Mesendoderm (in vitro differentiated cells): Measurements from ENCODE around the gene CSK.

Experiments used
- DNase-seq: peaks from one replicate; pipeline ENCODE4 v3.0.0; 2013
- H2AK5ac ChIP-seq: 2 replicates; pipeline ENCODE4 v1.6.1; 2013; ENCODE audit warnings: low read length, inconsistent platforms
- H2BK120ac ChIP-seq: 2 replicates; pipeline ENCODE4 v1.6.1; 2013; ENCODE audit warnings: low read depth, mild to moderate bottlenecking, low read length, moderate library complexity, mixed read lengths
- H2BK15ac ChIP-seq: replicated peaks from 2 replicates; pipeline ENCODE4 v1.6.1; 2013; ENCODE audit warnings: low read depth, mild to moderate bottlenecking, moderate library complexity
- H2BK5ac ChIP-seq: 2 replicates; pipeline ENCODE4 v1.6.1; 2013; ENCODE audit warnings: low read length, inconsistent platforms
- H3K18ac ChIP-seq: 2 replicates; pipeline ENCODE4 v1.6.1; 2013; ENCODE audit warnings: mild to moderate bottlenecking, low read length, mixed read lengths
- H3K23ac ChIP-seq: one replicate; pipeline ENCODE4 v1.6.1; 2013; ENCODE audit warnings: low read length
- H3K27ac ChIP-seq: 2 replicates; pipeline ENCODE4 v1.5.1; 2013; ENCODE audit warnings: low read depth, mild to moderate bottlenecking, inconsistent platforms, low read length, moderate library complexity
- H3K27me3 ChIP-seq: 2 replicates; pipeline ENCODE4 v1.6.1; 2013; ENCODE audit warnings: low read length, control low read depth, mild to moderate bottlenecking, inconsistent platforms; ENCODE audit not compliant: insufficient read depth, poor library complexity
- H3K36me3 ChIP-seq: 2 replicates; pipeline ENCODE4 v1.6.1; 2013; ENCODE audit warnings: low read length, inconsistent platforms; ENCODE audit not compliant: control insufficient read depth, insufficient read depth
- H3K4ac ChIP-seq: one replicate; pipeline ENCODE4 v1.6.1; 2013; ENCODE audit warnings: low read depth, mild to moderate bottlenecking, low read length, moderate library complexity
- H3K4me1 ChIP-seq: 2 replicates; pipeline ENCODE4 v1.6.1; 2013; ENCODE audit warnings: low read depth, low read length, inconsistent platforms; ENCODE audit not compliant: control insufficient read depth
- H3K4me2 ChIP-seq: 2 replicates; pipeline ENCODE4 v1.6.1; 2013; ENCODE audit warnings: low read length
- H3K4me3 ChIP-seq: 2 replicates; pipeline ENCODE4 v1.5.1; 2013; ENCODE audit warnings: mild to moderate bottlenecking, low read length
- H3K56ac ChIP-seq: one replicate; pipeline ENCODE4 v1.6.1; 2013; ENCODE audit warnings: low read length
- H3K79me1 ChIP-seq: 2 replicates; pipeline ENCODE4 v1.6.1; 2013; ENCODE audit warnings: low read length, inconsistent platforms
- H3K79me2 ChIP-seq: 2 replicates; pipeline ENCODE4 v1.6.1; 2013; ENCODE audit warnings: mild to moderate bottlenecking, low read length; ENCODE audit not compliant: control insufficient read depth, insufficient read depth
- H3K9ac ChIP-seq: 2 replicates; pipeline ENCODE4 v1.6.1; 2013; ENCODE audit warnings: low read length, inconsistent platforms
- H4K5ac ChIP-seq: one replicate; pipeline ENCODE4 v1.6.1; 2013; ENCODE audit warnings: low read length
- H4K8ac ChIP-seq: one replicate; pipeline ENCODE4 v1.6.1; 2013; ENCODE audit warnings: low read depth, mild to moderate bottlenecking, control low read depth, low read length, moderate library complexity
- WGBS: extraction: QIAGEN DNeasy Blood & Tissue Kit; methylation state at CpG from one replicate; pipeline ENCODE4 v1.1.7; 2013; ENCODE audit warnings: low lambda C conversion rate, missing lambda C conversion rate; ENCODE audit not compliant: insufficient coverage; ENCODE audit errors: extremely low coverage; 5-methylcytosine and 5-hydroxymethylcytosine counted together

CSK gene

DNA sequence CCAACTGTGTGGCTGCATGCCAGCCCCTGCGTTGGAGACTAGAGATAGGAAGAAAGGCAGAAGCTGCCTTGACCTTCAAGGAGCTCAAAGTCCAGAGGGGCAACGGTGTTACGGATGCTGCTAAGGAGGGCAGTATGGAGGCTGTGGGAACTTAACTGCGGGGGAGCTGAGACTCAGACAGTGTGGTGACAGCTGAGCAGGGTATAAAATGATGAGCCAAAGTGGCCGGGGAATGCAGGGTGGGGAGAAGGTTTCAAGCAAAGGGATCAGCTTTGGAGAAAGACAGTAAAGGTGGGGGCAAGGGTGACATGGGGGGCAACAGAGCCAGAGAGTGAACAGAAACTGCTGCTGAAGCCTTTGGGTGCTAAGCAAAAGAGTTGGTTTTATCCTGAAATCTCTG, 39.5 kb upstream of the CSK start:
- no peak overlapping the region for H3K4me3 ChIP-seq
- no peak overlapping the region for H3K4me2 ChIP-seq
- H3K18ac ChIP-seq: no peak overlapping the region
- no peaks in the 10 kb centered on the region for H3K4me1 ChIP-seq
- no peaks in the 10 kb centered on the region for H3K27me3 ChIP-seq
- no CpG with 5 or more reads among the region's 5 CpGs for WGBS
- no peak overlapping the region for H3K9ac ChIP-seq
- H2AK5ac ChIP-seq: no peak overlapping the region
- H4K5ac ChIP-seq: no peak overlapping the region
- H2BK5ac ChIP-seq: no peak overlapping the region
- no peak overlapping the region for H3K56ac ChIP-seq
- no peaks in the 10 kb centered on the region for H3K79me2 ChIP-seq
- no peak overlapping the region for H4K8ac ChIP-seq
- no peaks in the 10 kb centered on the region for H3K36me3 ChIP-seq
- no peaks in the 10 kb centered on the region for H3K79me1 ChIP-seq
- no peak overlapping the region for H2BK120ac ChIP-seq
- no peak for DNase-seq
- H2BK15ac ChIP-seq: no peak overlapping the region
- no peak overlapping the region for H3K23ac ChIP-seq
- H3K4ac ChIP-seq: no peak overlapping the region
- no peak overlapping the region for H3K27ac ChIP-seq

DNA sequence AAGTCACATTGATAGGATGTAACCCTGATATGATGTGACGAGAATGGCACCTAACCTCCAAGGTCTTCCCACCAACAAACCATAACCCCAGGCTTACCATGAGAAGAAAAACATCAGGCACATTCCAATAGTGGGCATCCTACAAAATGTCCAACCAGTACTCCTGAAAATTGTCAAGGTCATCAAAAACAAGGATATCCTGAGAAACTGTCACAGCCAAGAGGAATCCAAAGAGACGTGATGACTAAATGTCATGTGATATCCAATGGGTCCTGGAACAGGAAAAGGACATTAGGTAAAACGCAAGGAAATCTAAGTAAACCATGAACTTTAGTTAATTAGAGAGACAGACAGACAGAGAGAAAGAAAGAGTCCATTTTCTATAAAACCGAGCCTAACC, 35.5 kb upstream of the CSK start:
- Histone ChIP-seq H2BK120ac (no peak overlapping the region), H3K4me3 (no peak overlapping the region), H4K8ac (no peak overlapping the region), H2AK5ac (no peak overlapping the region), H3K27ac (no peak overlapping the region), H3K4me1 (no peaks in the 10 kb centered on the region), H3K27me3 (no peaks in the 10 kb centered on the region), H3K23ac (no peak overlapping the region), H3K36me3 (no peaks in the 10 kb centered on the region), H4K5ac (no peak overlapping the region), H2BK5ac (no peak overlapping the region), H2BK15ac (no peak overlapping the region), H3K79me1 (no peaks in the 10 kb centered on the region), H3K4me2 (no peak overlapping the region), H3K79me2 (no peaks in the 10 kb centered on the region), H3K18ac (no peak overlapping the region), H3K4ac (no peak overlapping the region), H3K9ac (no peak overlapping the region), H3K56ac (no peak overlapping the region)
- no peak for DNase-seq
- no CpG with 5 or more reads among the region's 4 CpGs for WGBS

DNA sequence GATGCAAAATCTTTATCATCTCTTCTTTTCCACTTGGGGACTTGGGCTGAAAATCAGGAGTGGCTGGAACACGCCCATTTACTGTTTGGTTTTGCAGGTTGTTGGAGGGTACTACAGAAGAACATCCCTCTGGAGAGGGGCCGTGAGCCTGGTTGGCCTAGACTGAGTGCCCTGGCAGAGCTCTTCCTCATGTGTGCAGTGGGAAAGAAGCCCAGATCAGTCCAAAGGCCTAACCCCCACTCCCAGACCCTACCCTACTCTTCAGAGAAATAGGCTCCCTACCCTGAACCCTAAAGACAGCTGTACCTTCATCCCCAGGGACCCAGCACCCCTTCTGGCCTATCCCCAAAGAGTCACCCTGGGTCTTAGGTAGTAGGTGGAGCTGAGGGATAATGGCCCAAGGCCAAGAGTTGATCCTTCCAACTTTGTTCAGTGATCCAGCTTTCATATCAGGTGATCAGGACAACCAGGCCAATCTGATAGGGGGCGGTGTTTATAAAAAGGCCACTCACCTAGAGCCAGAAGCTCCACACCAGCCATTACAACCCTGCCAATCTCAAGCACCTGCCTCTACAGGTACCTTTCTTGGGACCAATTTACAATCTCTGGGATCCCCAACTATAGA, 33.4 kb upstream of the CSK start, which contains the start of gene CYP1A2:
TSS of gene CYP1A2 (plus strand) at position 524 of the 625 bp plus-strand sequence. CDS start 894 bp downstream, outside the sequence.
- no CpG with 5 or more reads among the region's 3 CpGs for WGBS
- H2AK5ac ChIP-seq: no peak within 1 kb of the TSS
- DNase-seq: no peak

DNA sequence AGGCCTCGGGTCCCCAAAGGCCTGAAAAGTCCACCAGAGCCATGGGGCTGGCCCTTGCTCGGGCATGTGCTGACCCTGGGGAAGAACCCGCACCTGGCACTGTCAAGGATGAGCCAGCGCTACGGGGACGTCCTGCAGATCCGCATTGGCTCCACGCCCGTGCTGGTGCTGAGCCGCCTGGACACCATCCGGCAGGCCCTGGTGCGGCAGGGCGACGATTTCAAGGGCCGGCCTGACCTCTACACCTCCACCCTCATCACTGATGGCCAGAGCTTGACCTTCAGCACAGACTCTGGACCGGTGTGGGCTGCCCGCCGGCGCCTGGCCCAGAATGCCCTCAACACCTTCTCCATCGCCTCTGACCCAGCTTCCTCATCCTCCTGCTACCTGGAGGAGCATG, 32.0 kb upstream of the CSK start:
- H3K9ac ChIP-seq: no peak overlapping the region
- DNase-seq: no peak
- H3K27ac ChIP-seq: no peak overlapping the region
- no peak overlapping the region for H3K4ac ChIP-seq
- H4K5ac ChIP-seq: no peak overlapping the region
- no peak overlapping the region for H2AK5ac ChIP-seq
- no peak overlapping the region for H3K56ac ChIP-seq
- no peak overlapping the region for H3K23ac ChIP-seq
- H3K18ac ChIP-seq: no peak overlapping the region
- no peak overlapping the region for H2BK120ac ChIP-seq
- H3K79me2 ChIP-seq: no peaks in the 10 kb centered on the region
- no peaks in the 10 kb centered on the region for H3K36me3 ChIP-seq
- WGBS: no CpG with 5 or more reads among the region's 20 CpGs
- no peak overlapping the region for H2BK5ac ChIP-seq
- H3K4me2 ChIP-seq: no peak overlapping the region
- no peaks in the 10 kb centered on the region for H3K79me1 ChIP-seq
- no peaks in the 10 kb centered on the region for H3K27me3 ChIP-seq
- no peaks in the 10 kb centered on the region for H3K4me1 ChIP-seq
- H2BK15ac ChIP-seq: no peak overlapping the region
- no peak overlapping the region for H3K4me3 ChIP-seq
- H4K8ac ChIP-seq: no peak overlapping the region

More for the DNA sequence above, 33.4 kb upstream of the CSK start, which contains the start of gene CYP1A2:
- Histone ChIP-seq H4K5ac (no peak within 1 kb of the TSS), H3K4me3 (no peak within 1 kb of the TSS), H3K4me2 (no peak within 1 kb of the TSS), H3K27me3 (no peaks in the 10 kb centered on the region), H3K4me1 (no peaks in the 10 kb centered on the region), H3K23ac (no peak within 1 kb of the TSS), H3K79me1 (no peaks in the 10 kb centered on the region), H2BK5ac (no peak within 1 kb of the TSS), H2BK120ac (no peak within 1 kb of the TSS), H3K18ac (no peak within 1 kb of the TSS), H3K9ac (no peak within 1 kb of the TSS), H2BK15ac (no peak within 1 kb of the TSS), H3K27ac (no peak within 1 kb of the TSS), H3K36me3 (no peaks in the 10 kb centered on the region), H3K56ac (no peak within 1 kb of the TSS), H4K8ac (no peak within 1 kb of the TSS), H3K4ac (no peak within 1 kb of the TSS), H3K79me2 (no peaks in the 10 kb centered on the region)

DNA sequence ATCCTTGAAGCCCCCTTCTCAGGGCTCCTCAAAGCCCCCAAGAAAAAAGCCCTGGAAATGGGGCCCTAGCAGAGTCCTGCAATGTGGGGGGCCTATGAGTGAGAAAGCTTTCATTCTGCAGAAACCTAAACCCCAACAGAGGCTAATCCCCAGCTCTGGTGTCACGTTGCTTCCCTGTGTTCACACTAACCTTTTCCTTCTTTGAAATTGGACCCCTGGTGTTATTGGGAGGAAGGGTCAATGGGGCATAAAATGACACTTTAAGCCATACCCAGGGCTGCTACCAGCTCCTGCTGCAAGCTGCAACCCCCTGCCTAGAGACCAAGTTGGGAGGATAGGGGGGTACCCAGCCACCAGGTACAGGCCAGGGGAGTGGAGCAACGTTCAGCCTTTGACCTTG, 31.1 kb upstream of the CSK start:
- Histone ChIP-seq H3K79me2 (no peaks in the 10 kb centered on the region), H2BK5ac (no peak overlapping the region), H3K56ac (no peak overlapping the region), H4K5ac (no peak overlapping the region), H3K4me2 (no peak overlapping the region), H3K9ac (no peak overlapping the region), H2BK15ac (no peak overlapping the region), H3K79me1 (no peaks in the 10 kb centered on the region), H3K23ac (no peak overlapping the region), H3K27ac (no peak overlapping the region), H2AK5ac (no peak overlapping the region), H4K8ac (no peak overlapping the region), H3K18ac (no peak overlapping the region), H2BK120ac (no peak overlapping the region), H3K4me1 (no peaks in the 10 kb centered on the region), H3K36me3 (no peaks in the 10 kb centered on the region), H3K4ac (no peak overlapping the region), H3K4me3 (no peak overlapping the region), H3K27me3 (no peaks in the 10 kb centered on the region)
- WGBS: no CpG with 5 or more reads among the region's 2 CpGs
- no peak for DNase-seq

DNA sequence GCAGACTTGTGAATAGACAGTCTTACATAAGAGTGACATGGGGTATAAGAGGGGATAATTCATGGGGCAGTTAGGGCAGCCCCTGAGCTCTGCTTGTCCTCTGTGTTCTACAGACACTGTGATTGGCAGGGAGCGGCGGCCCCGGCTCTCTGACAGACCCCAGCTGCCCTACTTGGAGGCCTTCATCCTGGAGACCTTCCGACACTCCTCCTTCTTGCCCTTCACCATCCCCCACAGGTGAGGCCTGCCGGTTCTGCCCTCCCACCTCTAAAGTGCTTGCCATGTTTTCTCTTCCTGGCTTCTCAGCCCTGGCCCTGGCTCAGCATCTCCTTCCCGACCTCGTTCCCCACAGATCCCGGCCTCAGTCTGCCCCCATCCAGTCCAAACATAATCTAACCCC, 29.9 kb upstream of the CSK start:
- no peak overlapping the region for H3K23ac ChIP-seq
- H3K36me3 ChIP-seq: no peaks in the 10 kb centered on the region
- H3K79me1 ChIP-seq: no peaks in the 10 kb centered on the region
- H3K4ac ChIP-seq: no peak overlapping the region
- DNase-seq: no peak
- no peak overlapping the region for H3K9ac ChIP-seq
- H2BK15ac ChIP-seq: no peak overlapping the region
- H4K8ac ChIP-seq: no peak overlapping the region
- no peak overlapping the region for H3K4me2 ChIP-seq
- H3K56ac ChIP-seq: no peak overlapping the region
- H3K79me2 ChIP-seq: no peaks in the 10 kb centered on the region
- no CpG with 5 or more reads among the region's 8 CpGs for WGBS
- H4K5ac ChIP-seq: no peak overlapping the region
- no peak overlapping the region for H2BK5ac ChIP-seq
- no peaks in the 10 kb centered on the region for H3K27me3 ChIP-seq
- no peak overlapping the region for H2BK120ac ChIP-seq
- no peak overlapping the region for H3K27ac ChIP-seq
- H3K18ac ChIP-seq: no peak overlapping the region
- H3K4me3 ChIP-seq: no peak overlapping the region
- no peaks in the 10 kb centered on the region for H3K4me1 ChIP-seq
- H2AK5ac ChIP-seq: no peak overlapping the region
